C4-2B (cell line): ENCODE data around the gene ABCF2.

Source experiments
- H3K27ac ChIP-seq: fragments of 450-650 bp; 2 replicates; pipeline ENCODE4 v1.5.1; 2017
- CTCF ChIP-seq: fragments of 450-650 bp; conservative IDR thresholded peaks from 2 replicates; pipeline ENCODE4 v1.5.1; 2017; ENCODE audit warnings: mild to moderate bottlenecking
- ZFX ChIP-seq: fragments of 450-650 bp; IDR thresholded peaks from 2 replicates; pipeline ENCODE4 v1.6.1; 2017

Gene ABCF2

GRCh38 chr7:151226875-151227782 is at the start of gene ABCF2:
ABCF2 (minus strand) TSS chr7:151227205; CDS start chr7:151226458, 747 bp downstream.
- H3K27ac ChIP-seq = peak within 1 kb of the TSS; percentile 76
- peak; percentile 80 for TF ChIP-seq ZFX
- no peak for TF ChIP-seq CTCF

- TF ChIP-seq CTCF (no peak), ZFX (no peak)
- H3K27ac ChIP-seq = no peak overlapping the region
Observed at GRCh38 chr7:151275813-151276577, 49.0 kb upstream of the ABCF2 start.

GRCh38 chr7:151274936-151275812 is 48.2 kb upstream of the ABCF2 start:
- no peak overlapping the region for H3K27ac ChIP-seq
- TF ChIP-seq ZFX (no peak), CTCF (no peak)

- no peak for TF ChIP-seq ZFX
- TF ChIP-seq CTCF = no peak
- H3K27ac ChIP-seq = no peak overlapping the region
Observed at GRCh38 chr7:151274396-151274795, 47.4 kb upstream of the ABCF2 start.

GRCh38 chr7:151273651-151274390 is 46.8 kb upstream of the ABCF2 start:
- no peak for TF ChIP-seq ZFX
- TF ChIP-seq CTCF = no peak
- no peak overlapping the region for H3K27ac ChIP-seq

- H3K27ac ChIP-seq = no peak overlapping the region
Observed at GRCh38 chr7:151272877-151273276, 45.9 kb upstream of the ABCF2 start.

More at GRCh38 chr7:151272877-151273276, 45.9 kb upstream of the ABCF2 start:
- TF ChIP-seq ZFX (no peak), CTCF (no peak)
